DND-41 (cell line): ENCODE results near the gene MT3.

Experiments used
- ATAC-seq: fragments of 200-7000 bp; cut with Tn5 transposase; 3 replicates; pipeline ENCODE4 v1.9.1; 2021; ENCODE audit warnings: low read depth; ENCODE audit not compliant: insufficient read depth
- DNase-seq: peaks from one replicate; pipeline ENCODE4 v3.0.0-alpha.2; 2020
- H2AFZ ChIP-seq: 2 replicates; pipeline ENCODE4 v1.6.0; 2012; ENCODE audit warnings: low read depth, low read length
- H3K27ac ChIP-seq: 2 replicates; pipeline ENCODE4 v1.5.1; 2012; ENCODE audit warnings: low read length, inconsistent platforms
- H3K27me3 ChIP-seq: fragments of 200-600 bp; sonication (generic); 2 replicates; pipeline ENCODE4 v1.6.0; 2012; ENCODE audit warnings: low read length, mild to moderate bottlenecking, inconsistent platforms; ENCODE audit not compliant: insufficient read depth, poor library complexity
- H3K36me3 ChIP-seq: 2 replicates; pipeline ENCODE4 v1.5.1; 2012; ENCODE audit warnings: low read length, inconsistent platforms; ENCODE audit not compliant: insufficient read depth
- H3K4me1 ChIP-seq: 2 replicates; pipeline ENCODE4 v1.5.1; 2012; ENCODE audit warnings: mild to moderate bottlenecking, low read length; ENCODE audit not compliant: insufficient read depth
- H3K4me2 ChIP-seq: 2 replicates; pipeline ENCODE4 v1.6.0; 2012; ENCODE audit warnings: mild to moderate bottlenecking, moderate library complexity, low read length, inconsistent platforms; ENCODE audit not compliant: insufficient read depth
- H3K4me3 ChIP-seq, 2 experiments: fragments of 200-600 bp in 1 of 2; shearing (Covaris generic) in 1 of 2; 2 replicates each; pipeline ENCODE4 v1.5.1; 2012 to 2016; ENCODE audit warnings: inconsistent platforms in 2 of 2, low read length in 2 of 2, mild to moderate bottlenecking in 2 of 2, low read depth in 1 of 2, moderate library complexity in 1 of 2
- H3K79me2 ChIP-seq: 2 replicates; pipeline ENCODE4 v1.6.0; 2012; ENCODE audit warnings: low read length, inconsistent platforms; ENCODE audit not compliant: insufficient read depth
- H3K9ac ChIP-seq: 2 replicates; pipeline ENCODE4 v1.6.0; 2012; ENCODE audit warnings: low read depth, mild to moderate bottlenecking, inconsistent platforms, low read length, moderate library complexity
- H3K9me3 ChIP-seq: 2 replicates; pipeline ENCODE4 v1.5.1; 2012; ENCODE audit warnings: low read length, moderate library complexity, mild to moderate bottlenecking, inconsistent platforms; ENCODE audit not compliant: insufficient read depth, severe bottlenecking
- H4K20me1 ChIP-seq: 2 replicates; pipeline ENCODE4 v1.6.0; 2012; ENCODE audit warnings: low read length; ENCODE audit not compliant: insufficient read depth
- CTCF ChIP-seq: IDR thresholded peaks from 2 replicates; pipeline ENCODE4 v1.5.1; 2012; ENCODE audit warnings: borderline replicate concordance, low read length, moderate library complexity, mild to moderate bottlenecking; ENCODE audit not compliant: poor library complexity, severe bottlenecking; ENCODE audit errors: extremely low read depth
- EZH2 ChIP-seq: IDR thresholded peaks from 3 replicates; pipeline ENCODE4 v1.6.1; 2012; ENCODE audit warnings: borderline replicate concordance, low read depth, mild to moderate bottlenecking, moderate library complexity, low read length, inconsistent platforms; ENCODE audit not compliant: severe bottlenecking

Gene MT3

GRCh38 chr16:56632156-56632847, 43.0 kb downstream of the MT3 start, which contains the start of gene MT1M:
TSS of gene MT1M (plus strand) at chr16:56632659. CDS start at chr16:56632732, 73 bp downstream.
- Histone ChIP-seq H3K4me1 (no peaks in the 10 kb centered on the region), H3K27me3 (peaks cover 27% of the 10 kb centered on the region), H4K20me1 (no peaks in the 10 kb centered on the region), H3K4me3 (no peak within 1 kb of the TSS), H3K79me2 (no peaks in the 10 kb centered on the region), H3K36me3 (no peaks in the 10 kb centered on the region), H3K4me2 (no peak within 1 kb of the TSS), H3K9me3 (no peaks in the 10 kb centered on the region), H3K27ac (no peak within 1 kb of the TSS), H2AFZ (no peak within 1 kb of the TSS), H3K9ac (no peak within 1 kb of the TSS)
- no peak for TF ChIP-seq EZH2
- no peak for TF ChIP-seq CTCF
- ATAC-seq (no peak), DNase-seq (no peak)

- Histone ChIP-seq H3K4me3 (no peak overlapping the region), H3K79me2 (no peaks in the 10 kb centered on the region), H3K9me3 (no peaks in the 10 kb centered on the region), H2AFZ (no peak overlapping the region), H4K20me1 (no peaks in the 10 kb centered on the region), H3K36me3 (no peaks in the 10 kb centered on the region), H3K4me2 (no peak overlapping the region), H3K4me1 (no peaks in the 10 kb centered on the region), H3K27me3 (peaks cover 28% of the 10 kb centered on the region), H3K9ac (no peak overlapping the region), H3K27ac (no peak overlapping the region)
- ATAC-seq: no peak
- no peak for DNase-seq
- TF ChIP-seq CTCF (no peak), EZH2 (no peak)
These were observed 43.6 kb downstream of the MT3 start for GRCh38 chr16:56632848-56633365.

- no peak overlapping the region for H3K4me3 ChIP-seq
- H3K4me1 ChIP-seq: no peaks in the 10 kb centered on the region
- no peak for ATAC-seq
- no peaks in the 10 kb centered on the region for H3K36me3 ChIP-seq
- no peaks in the 10 kb centered on the region for H4K20me1 ChIP-seq
- H3K27ac ChIP-seq: no peak overlapping the region
- H3K79me2 ChIP-seq: no peaks in the 10 kb centered on the region
- TF ChIP-seq EZH2 (no peak), CTCF (no peak)
- no peak overlapping the region for H3K4me2 ChIP-seq
- no peak overlapping the region for H3K9ac ChIP-seq
- H2AFZ ChIP-seq: no peak overlapping the region
- no peak for DNase-seq
- H3K27me3 ChIP-seq: peaks cover 28% of the 10 kb centered on the region
- no peaks in the 10 kb centered on the region for H3K9me3 ChIP-seq
These were observed 44.2 kb downstream of the MT3 start for GRCh38 chr16:56633535-56633934.
